NB4 (cell line): ENCODE results near the gene IMP4.
A peak's percentile ranks its signal among the peaks of the same experiment; 100 is the strongest.
"Not testable (repeated sequence)": the region's sequence is repeated elsewhere in the genome, so short reads cannot be mapped to it uniquely, and the experiment has no call there.

ENCODE experiments used
- DNase-seq: peaks from one replicate; pipeline ENCODE4 v3.0.0; 2010; ENCODE audit warnings: low read depth
- H3K4me3 ChIP-seq: one replicate; pipeline ENCODE4 v1.5.1; 2011; ENCODE audit warnings: mild to moderate bottlenecking, low read depth, low read length, moderate library complexity
- CTCF ChIP-seq: IDR thresholded peaks from one replicate; pipeline ENCODE4 v1.5.1; 2012; ENCODE audit warnings: low read depth, low read length
- MAX ChIP-seq: IDR thresholded peaks from 2 replicates; pipeline ENCODE4 v1.6.1; 2011; ENCODE audit warnings: low read depth, low read length
- MYC ChIP-seq: IDR thresholded peaks from 2 replicates; pipeline ENCODE4 v1.6.1; 2011; ENCODE audit warnings: low read depth, low read length
- POLR2A ChIP-seq: IDR thresholded peaks from 2 replicates; pipeline ENCODE4 v1.6.1; 2011; ENCODE audit warnings: mild to moderate bottlenecking; ENCODE audit not compliant: insufficient read length; ENCODE audit errors: extremely low read depth

IMP4 gene

GRCh38 chr2:130318906-130319305 is 23.8 kb upstream of the IMP4 start:
- H3K4me3 ChIP-seq, result no peak overlapping the region
- DNase-seq, result no peak
- TF ChIP-seq CTCF (no peak), MAX (no peak), MYC (no peak)

GRCh38 chr2:130319536-130319935 is 23.2 kb upstream of the IMP4 start:
- no peak for TF ChIP-seq MYC
- no peak for TF ChIP-seq MAX
- no peak for TF ChIP-seq POLR2A
- no peak for TF ChIP-seq CTCF
- DNase-seq, result no peak

GRCh38 chr2:130327703-130328527 is 14.8 kb upstream of the IMP4 start:
- TF ChIP-seq MAX, result no peak
- DNase-seq, result no peak
- no peak overlapping the region for H3K4me3 ChIP-seq

More at GRCh38 chr2:130319536-130319935, 23.2 kb upstream of the IMP4 start:
- no peak overlapping the region for H3K4me3 ChIP-seq

GRCh38 chr2:130328710-130329109 is 14.0 kb upstream of the IMP4 start:
- TF ChIP-seq CTCF, result no peak
- no peak for TF ChIP-seq POLR2A
- no peak for TF ChIP-seq MYC
- TF ChIP-seq MAX, result no peak
- H3K4me3 ChIP-seq, result no peak overlapping the region
- DNase-seq, result no peak

- peak; percentile 80 for DNase-seq
- H3K4me3 ChIP-seq, result no peak overlapping the region
- no peak for TF ChIP-seq POLR2A
- TF ChIP-seq MYC, result no peak
- TF ChIP-seq MAX, result no peak
- peak; percentile 90 for TF ChIP-seq CTCF
Measured at GRCh38 chr2:130332271-130333073, 10.2 kb upstream of the IMP4 start.

GRCh38 chr2:130333253-130333652 is 9.4 kb upstream of the IMP4 start:
- not testable (repeated sequence) for H3K4me3 ChIP-seq, DNase-seq

- DNase-seq, result no peak
- no peak for TF ChIP-seq MAX
- no peak for TF ChIP-seq POLR2A
- TF ChIP-seq CTCF, result no peak
- no peak for TF ChIP-seq MYC
- H3K4me3 ChIP-seq, result no peak overlapping the region
Measured at GRCh38 chr2:130334026-130334425, 8.7 kb upstream of the IMP4 start.
